ENCODE measurements around the gene ARFGEF2. TPM values are rescaled to one million over a fixed set of nuclear protein-coding genes. Genes with fewer than 3 reads are reported as not detected.

ARFGEF2 gene
- total and polyA plus RNA-seq, 10 of the 15 experiments (the other 5 are each of a cell fraction or from before 2014, with no cell fraction given) = 5.2 to 24.1 (median 17.7) TPM

GRCh38 chr20:48962976-48963771 is 41.7 kb downstream of the ARFGEF2 start (continued):
- no peak for TF ChIP-seq ASH2L (IDR thresholded peaks at IDR 0.05; ENCODE audit: borderline replicate concordance, low read depth)
- TF ChIP-seq TAF1 (IDR thresholded peaks at IDR 0.05; ENCODE audit: borderline replicate concordance, low read depth, low read length) = no peak
- TF ChIP-seq ZZZ3 (IDR thresholded peaks at IDR 0.05; ENCODE audit: control insufficient read depth, insufficient read length, low read depth) = no peak
- TF ChIP-seq ETV6 (conservative IDR thresholded peaks at IDR 0.05 in 1 of 2, IDR thresholded peaks at IDR 0.05 in 1 of 2; ENCODE audit: borderline replicate concordance in 1 of 2, low read depth in 1 of 2) = no peak
- no peak for TF ChIP-seq IRF5 (IDR thresholded peaks at IDR 0.05; ENCODE audit: borderline replicate concordance)
- no peak for TF ChIP-seq SUZ12 (IDR thresholded peaks at IDR 0.05; ENCODE audit: unreplicated experiment)
- TF ChIP-seq NFYB (IDR thresholded peaks at IDR 0.05; ENCODE audit: insufficient read depth, low read depth, low read length) = no peak
- no peak for TF ChIP-seq JUNB (IDR thresholded peaks at IDR 0.05)
- no peak for TF ChIP-seq CTCF (IDR thresholded peaks at IDR 0.05 in 2 of 3, conservative IDR thresholded peaks at IDR 0.05 in 1 of 3; ENCODE audit: control insufficient read depth in 2 of 3, extremely low read depth in 1 of 3, insufficient read depth in 1 of 3, low read depth in 3 of 3, low read length in 3 of 3)
